GM12892 (cell line): ENCODE results near the gene IFITM1.

Source experiments
- DNase-seq: peaks from one replicate; pipeline ENCODE4 v3.0.0; 2011; ENCODE audit not compliant: insufficient read length
- FAIRE-seq: peaks from 2 replicates; lab custom pipeline; 2011; peaks lifted over from hg19 to GRCh38; lab: Jason Lieb, UNC
- POLR2A ChIP-seq: IDR thresholded peaks from 2 replicates; pipeline ENCODE4 v1.6.1; 2011; ENCODE audit warnings: low read depth, low read length, control low read depth
- POLR2AphosphoS5 ChIP-seq: IDR thresholded peaks from 2 replicates; pipeline ENCODE4 v1.6.1; 2011; ENCODE audit warnings: low read depth, low read length, control low read depth
- TAF1 ChIP-seq: IDR thresholded peaks from 2 replicates; pipeline ENCODE4 v1.6.1; 2011; ENCODE audit warnings: low read depth, mild to moderate bottlenecking, control low read depth, low read length, borderline replicate concordance

The IFITM1 gene

GRCh38 chr11:278001-278951 lies 35.6 kb upstream of the IFITM1 start, which contains the start of gene NLRP6:
NLRP6 (plus strand) TSS chr11:278407; CDS start chr11:278570, 163 bp downstream.
- DNase-seq, result peak; percentile 13
- TF ChIP-seq POLR2AphosphoS5, result no peak
- no peak for TF ChIP-seq TAF1
- no peak for TF ChIP-seq POLR2A
- no peak for FAIRE-seq

GRCh38 chr11:279040-279965 lies 34.5 kb upstream of the IFITM1 start:
- no peak for FAIRE-seq
- TF ChIP-seq POLR2AphosphoS5 (no peak), TAF1 (no peak), POLR2A (no peak)
- peak; percentile 31 for DNase-seq

GRCh38 chr11:279966-280705 lies 33.7 kb upstream of the IFITM1 start:
- no peak for TF ChIP-seq POLR2A
- no peak for TF ChIP-seq TAF1
- no peak for TF ChIP-seq POLR2AphosphoS5
- DNase-seq, result peak; percentile 49
- no peak for FAIRE-seq

- FAIRE-seq, result no peak
- peak; percentile 28 for DNase-seq
- TF ChIP-seq TAF1, result no peak
- no peak for TF ChIP-seq POLR2A
Measured at GRCh38 chr11:280706-281485, 32.9 kb upstream of the IFITM1 start.

GRCh38 chr11:281486-282161 lies 32.2 kb upstream of the IFITM1 start:
- TF ChIP-seq POLR2A (no peak), TAF1 (no peak), POLR2AphosphoS5 (no peak)
- peak; percentile 17 for DNase-seq
- no peak for FAIRE-seq

- FAIRE-seq (no peak), DNase-seq (peak; percentile 11)
- TF ChIP-seq TAF1 (no peak), POLR2A (no peak), POLR2AphosphoS5 (no peak)
Measured at GRCh38 chr11:282171-282570, 31.7 kb upstream of the IFITM1 start.

GRCh38 chr11:282630-283360 lies 31.0 kb upstream of the IFITM1 start:
- DNase-seq (peak; percentile 18), FAIRE-seq (no peak)
- no peak for TF ChIP-seq POLR2A
- no peak for TF ChIP-seq POLR2AphosphoS5
- no peak for TF ChIP-seq TAF1

GRCh38 chr11:283405-284104 lies 30.3 kb upstream of the IFITM1 start:
- FAIRE-seq (no peak), DNase-seq (no peak)
- TF ChIP-seq POLR2AphosphoS5 (no peak), TAF1 (no peak), POLR2A (no peak)
